HEK293T (cell line): ENCODE measurements around the gene C2CD2.

ENCODE experiments used
- CTCF ChIA-PET: fragments of 350-600 bp; formaldehyde crosslinking; extraction: SDS; loops from one replicate; lab custom pipeline; 2021; ENCODE audit warnings: antibody characterized with exemption, inconsistent platforms; lab: Yijun Ruan, JAX
- POLR2A ChIA-PET: fragments of 350-600 bp; formaldehyde crosslinking; extraction: SDS; loops from one replicate; lab custom pipeline; 2020; ENCODE audit warnings: antibody characterized with exemption, inconsistent platforms; lab: Yijun Ruan, JAX
- DNase-seq: peaks from one replicate; pipeline ENCODE4 v3.0.0; 2012; ENCODE audit warnings: mixed read lengths; ENCODE audit errors: extremely low spot score
- ARNT ChIP-seq: fragments of 450-650 bp; IDR thresholded peaks from 2 replicates; pipeline ENCODE4 v1.6.1; 2017; ENCODE audit warnings: mild to moderate bottlenecking
- BHLHE40 ChIP-seq: fragments of 450-650 bp; IDR thresholded peaks from 2 replicates; pipeline ENCODE4 v1.6.1; 2016; ENCODE audit warnings: mild to moderate bottlenecking, moderate library complexity, borderline replicate concordance
- CTBP1 ChIP-seq: fragments of 450-650 bp; IDR thresholded peaks from 2 replicates; pipeline ENCODE4 v1.6.1; 2016; ENCODE audit warnings: borderline replicate concordance
- ELF4 ChIP-seq: fragments of 450-650 bp; IDR thresholded peaks from 2 replicates; pipeline ENCODE4 v1.6.1; 2017; ENCODE audit warnings: antibody characterized with exemption
- FOXA1 ChIP-seq: fragments of 450-650 bp; IDR thresholded peaks from 2 replicates; pipeline ENCODE4 v1.6.1; 2016; ENCODE audit warnings: mild to moderate bottlenecking
- FOXK2 ChIP-seq: fragments of 450-650 bp; IDR thresholded peaks from 2 replicates; pipeline ENCODE4 v1.6.1; 2016; ENCODE audit warnings: mild to moderate bottlenecking
- FOXM1 ChIP-seq: fragments of 450-650 bp; IDR thresholded peaks from 2 replicates; pipeline ENCODE4 v1.6.1; 2017; ENCODE audit warnings: mild to moderate bottlenecking, borderline replicate concordance
- HDGF ChIP-seq: fragments of 450-650 bp; IDR thresholded peaks from 2 replicates; pipeline ENCODE4 v1.6.1; 2017; ENCODE audit warnings: antibody characterized with exemption, borderline replicate concordance
- L3MBTL2 ChIP-seq: fragments of 450-650 bp; conservative IDR thresholded peaks from 2 replicates; pipeline ENCODE4 v1.6.1; 2016; ENCODE audit warnings: mild to moderate bottlenecking
- LEF1 ChIP-seq: fragments of 450-650 bp; IDR thresholded peaks from 2 replicates; pipeline ENCODE4 v1.6.1; 2017; ENCODE audit warnings: mild to moderate bottlenecking, borderline replicate concordance
- NFRKB ChIP-seq: fragments of 450-650 bp; IDR thresholded peaks from 2 replicates; pipeline ENCODE4 v1.6.1; 2016; ENCODE audit warnings: mild to moderate bottlenecking, moderate library complexity
- PKNOX1 ChIP-seq: fragments of 450-650 bp; IDR thresholded peaks from 2 replicates; pipeline ENCODE4 v1.6.1; 2016
- SP1 ChIP-seq: fragments of 450-650 bp; IDR thresholded peaks from 2 replicates; pipeline ENCODE4 v1.6.1; 2017
- SUZ12 ChIP-seq: fragments of 450-650 bp; IDR thresholded peaks from 2 replicates; pipeline ENCODE4 v1.6.1; 2016; ENCODE audit warnings: mild to moderate bottlenecking
- TARDBP ChIP-seq: fragments of 450-650 bp; IDR thresholded peaks from 2 replicates; pipeline ENCODE4 v1.6.1; 2016
- ZNF384 ChIP-seq: fragments of 450-650 bp; IDR thresholded peaks from 2 replicates; pipeline ENCODE4 v1.6.1; 2016

The C2CD2 gene

GRCh38 chr21:41908829-41909228, 45.0 kb downstream of the C2CD2 start:
- TF ChIP-seq ELF4, result no peak
- no peak for TF ChIP-seq FOXM1
- no peak for TF ChIP-seq CTBP1
- no peak for TF ChIP-seq BHLHE40
- TF ChIP-seq TARDBP, result no peak
- TF ChIP-seq L3MBTL2, result no peak
- no peak for TF ChIP-seq SUZ12
- no peak for TF ChIP-seq ZNF384
- no peak for TF ChIP-seq PKNOX1
- no peak for TF ChIP-seq ARNT
- no peak for TF ChIP-seq HDGF
- no peak for TF ChIP-seq FOXA1
- no peak for TF ChIP-seq SP1
- no peak for TF ChIP-seq NFRKB
- no peak for TF ChIP-seq FOXK2
- no peak for TF ChIP-seq LEF1
- POLR2A ChIA-PET, result no interaction called here
- no peak for DNase-seq
- CTCF ChIA-PET, result no interaction called here

- CTCF ChIA-PET, result no interaction called here
Observed at GRCh38 chr21:41907496-41908258, 46.1 kb downstream of the C2CD2 start.

GRCh38 chr21:41906770-41907169, 47.0 kb downstream of the C2CD2 start:
- no peak for TF ChIP-seq SP1
- no peak for TF ChIP-seq TARDBP
- TF ChIP-seq ELF4, result no peak
- TF ChIP-seq BHLHE40, result no peak
- no peak for TF ChIP-seq L3MBTL2
- TF ChIP-seq PKNOX1, result no peak
- no peak for TF ChIP-seq NFRKB
- no peak for TF ChIP-seq SUZ12
- no peak for TF ChIP-seq FOXM1
- no peak for TF ChIP-seq ZNF384
- TF ChIP-seq CTBP1, result no peak
- TF ChIP-seq FOXA1, result no peak
- TF ChIP-seq FOXK2, result no peak
- no peak for TF ChIP-seq HDGF
- TF ChIP-seq ARNT, result no peak
- no peak for TF ChIP-seq LEF1
- ChIA-PET CTCF (no interaction called here), POLR2A (no interaction called here)
- no peak for DNase-seq

More at GRCh38 chr21:41907496-41908258, 46.1 kb downstream of the C2CD2 start:
- POLR2A ChIA-PET, result no interaction called here
- TF ChIP-seq LEF1 (no peak), ELF4 (no peak), CTBP1 (no peak)
- DNase-seq, result no peak

- CTCF ChIA-PET, result no interaction called here
- DNase-seq, result no peak
- POLR2A ChIA-PET, result no interaction called here
- TF ChIP-seq ZNF384 (no peak), SP1 (no peak), FOXK2 (no peak), NFRKB (no peak), HDGF (no peak), L3MBTL2 (no peak), LEF1 (no peak), ARNT (no peak), BHLHE40 (no peak), SUZ12 (no peak), FOXA1 (no peak), CTBP1 (no peak)
Observed at GRCh38 chr21:41903559-41904351, 50.1 kb downstream of the C2CD2 start.

- TF ChIP-seq PKNOX1 (no peak), FOXA1 (no peak), CTBP1 (no peak)
- no peak for DNase-seq
- CTCF ChIA-PET, result no interaction called here
- POLR2A ChIA-PET, result no interaction called here
Observed at GRCh38 chr21:41902946-41903345, 50.9 kb downstream of the C2CD2 start.

- no peak for DNase-seq
- POLR2A ChIA-PET, result no interaction called here
- CTCF ChIA-PET, result no interaction called here
- TF ChIP-seq NFRKB (no peak), FOXA1 (no peak), PKNOX1 (no peak), FOXM1 (no peak), HDGF (no peak), TARDBP (no peak), ELF4 (no peak), FOXK2 (no peak), BHLHE40 (no peak)
Observed at GRCh38 chr21:41901782-41902181, 52.0 kb downstream of the C2CD2 start.
